Keratinocyte (primary cell): ENCODE measurements around the gene ITGB1BP1. TPM values are rescaled to one million over a fixed set of nuclear protein-coding genes. Genes with fewer than 3 reads are reported as not detected.

ENCODE experiments used
- DNase-seq: peaks from one replicate; pipeline ENCODE4 v3.0.0-alpha.2; 2011; ENCODE audit warnings: low read depth, missing footprints, low spot score
- FAIRE-seq: peaks from 2 replicates; lab custom pipeline; 2011; peaks lifted over from hg19 to GRCh38; lab: Jason Lieb, UNC
- H2AFZ ChIP-seq: 2 replicates; pipeline ENCODE4 v1.6.0; 2012; ENCODE audit warnings: low read length, control low read depth, inconsistent platforms; ENCODE audit not compliant: control insufficient read depth
- H3K27ac ChIP-seq: 2 replicates; pipeline ENCODE4 v1.5.1; 2011; ENCODE audit warnings: low read length; ENCODE audit not compliant: control insufficient read depth, insufficient read depth
- H3K27me3 ChIP-seq: 3 replicates; pipeline ENCODE4 v1.6.0; 2011; ENCODE audit warnings: low read length; ENCODE audit not compliant: control insufficient read depth, insufficient read depth; ENCODE audit errors: extremely low read depth
- H3K36me3 ChIP-seq, 2 experiments: 2 replicates in 1 of 2; 3 replicates in 1 of 2; pipeline ENCODE4 v1.5.1; 2011; ENCODE audit warnings: low read length in 2 of 2, mild to moderate bottlenecking in 1 of 2; ENCODE audit not compliant: control insufficient read depth in 2 of 2, insufficient read depth in 2 of 2; ENCODE audit errors: extremely low read depth in 1 of 2
- H3K4me1 ChIP-seq: 3 replicates; pipeline ENCODE4 v1.5.1; 2011; ENCODE audit warnings: low read length; ENCODE audit not compliant: control insufficient read depth, insufficient read depth; ENCODE audit errors: extremely low read depth
- H3K4me2 ChIP-seq: 3 replicates; pipeline ENCODE4 v1.6.0; 2011; ENCODE audit warnings: low read depth, low read length; ENCODE audit not compliant: control insufficient read depth, insufficient read depth; ENCODE audit errors: extremely low read depth
- H3K4me3 ChIP-seq, 3 experiments: fragments of 200-600 bp in 1 of 3; sonication (generic) in 1 of 3; 2 replicates in 2 of 3; 3 replicates in 1 of 3; pipeline ENCODE4 v1.5.1; 2011 to 2016; ENCODE audit warnings: low read length in 3 of 3, mild to moderate bottlenecking in 3 of 3, control low read depth in 2 of 3, inconsistent platforms in 1 of 3, low read depth in 1 of 3, mixed read lengths in 1 of 3, mixed run types in 1 of 3, moderate library complexity in 1 of 3; ENCODE audit not compliant: control insufficient read depth in 2 of 3, insufficient read depth in 2 of 3; ENCODE audit errors: extremely low read depth in 1 of 3
- H3K79me2 ChIP-seq: 2 replicates; pipeline ENCODE4 v1.6.0; 2012; ENCODE audit warnings: low read length; ENCODE audit not compliant: control insufficient read depth, insufficient read depth
- H3K9ac ChIP-seq: 3 replicates; pipeline ENCODE4 v1.6.0; 2011; ENCODE audit warnings: low read length; ENCODE audit not compliant: control insufficient read depth, insufficient read depth; ENCODE audit errors: extremely low read depth
- H3K9me1 ChIP-seq: 3 replicates; pipeline ENCODE4 v1.6.0; 2011; ENCODE audit warnings: low read length; ENCODE audit not compliant: control insufficient read depth, insufficient read depth; ENCODE audit errors: extremely low read depth
- H3K9me3 ChIP-seq: 2 replicates; pipeline ENCODE4 v1.5.1; 2012; ENCODE audit warnings: low read depth, low read length; ENCODE audit not compliant: control insufficient read depth
- H4K20me1 ChIP-seq: 3 replicates; pipeline ENCODE4 v1.6.0; 2011; ENCODE audit warnings: low read length; ENCODE audit not compliant: control insufficient read depth, insufficient read depth; ENCODE audit errors: extremely low read depth
- CTCF ChIP-seq, 3 experiments: IDR thresholded peaks in 1 of 3; conservative IDR thresholded peaks in 1 of 3; optimal IDR thresholded peaks in 1 of 3; 2 replicates in 2 of 3; 3 replicates in 1 of 3; pipeline versions ENCODE3 to v1.5.1; 2011; ENCODE audit warnings: low read length in 3 of 3, mild to moderate bottlenecking in 3 of 3, moderate library complexity in 2 of 3, control low read depth in 1 of 3, inconsistent platforms in 1 of 3; ENCODE audit not compliant: insufficient read depth in 2 of 3; ENCODE audit errors: extremely low read depth in 1 of 3
- EZH2 ChIP-seq: IDR thresholded peaks from one replicate; pipeline ENCODE4 v1.6.1; 2012; ENCODE audit warnings: inconsistent platforms, mild to moderate bottlenecking, low read length, moderate library complexity
- dilution Hi-C: fragments of 300-500 bp; cut with MboI; formaldehyde crosslinking; loops from one replicate; pipeline ENCODE4 v1.7.0; 2020; ENCODE audit warnings: low sequenced_read_pairs; ENCODE audit not compliant: extremely low pct_ligation_motif_present
- polyA plus RNA-seq, 5 experiments: library from polyadenylated mRNA; depleted of rRNA in 3 of 5; stranded (reverse) in 3 of 5; stranded (forward) in 1 of 5; unstranded in 1 of 5; fragments of >200 nt; gene quantifications; 1 replicate in 1 of 5; 2 replicates in 3 of 5; 3 replicates in 1 of 5; pipeline versions ENCODE4 v1.2.1 to v1.2.3, GENCODE V29; 2011 to 2012; ENCODE audit warnings: missing spikeins in 2 of 5, low read depth in 1 of 5, low replicate concordance in 1 of 5

ITGB1BP1 gene
- polyA plus RNA-seq, 1 donor (not counting 4 experiments of a cell fraction or from before 2014, with no cell fraction given) = 169 TPM

- H3K9me3 ChIP-seq = no peaks in the 10 kb centered on the region
- peaks cover 51 to 69% of the 10 kb centered on the region in 2 experiments for H3K36me3 ChIP-seq
- FAIRE-seq (no peak), DNase-seq (no peak)
- H3K79me2 ChIP-seq = no peaks in the 10 kb centered on the region
- H3K27ac ChIP-seq = no peak overlapping the region
- no peak overlapping the region for H3K9ac ChIP-seq
- no peaks in the 10 kb centered on the region for H3K27me3 ChIP-seq
- no peak overlapping the region for H3K4me3 ChIP-seq
- no peaks in the 10 kb centered on the region for H3K9me1 ChIP-seq
- H4K20me1 ChIP-seq = peaks cover 2% of the 10 kb centered on the region
- H3K4me2 ChIP-seq = no peak overlapping the region
- TF ChIP-seq EZH2 (no peak), CTCF (optimal IDR thresholded peaks at IDR 0.05 in 1 of 3, IDR thresholded peaks at IDR 0.05 in 1 of 3, conservative IDR thresholded peaks at IDR 0.05 in 1 of 3; ENCODE audit: extremely low read depth in 1 of 3, insufficient read depth in 2 of 3, low read length in 3 of 3) (no peak)
- H3K4me1 ChIP-seq = peaks cover 4% of the 10 kb centered on the region
- no peak overlapping the region for H2AFZ ChIP-seq
- dilution Hi-C loops = no loop called here
Observed at GRCh38 chr2:9373047-9373446, 50.3 kb downstream of the ITGB1BP1 start.

DNA sequence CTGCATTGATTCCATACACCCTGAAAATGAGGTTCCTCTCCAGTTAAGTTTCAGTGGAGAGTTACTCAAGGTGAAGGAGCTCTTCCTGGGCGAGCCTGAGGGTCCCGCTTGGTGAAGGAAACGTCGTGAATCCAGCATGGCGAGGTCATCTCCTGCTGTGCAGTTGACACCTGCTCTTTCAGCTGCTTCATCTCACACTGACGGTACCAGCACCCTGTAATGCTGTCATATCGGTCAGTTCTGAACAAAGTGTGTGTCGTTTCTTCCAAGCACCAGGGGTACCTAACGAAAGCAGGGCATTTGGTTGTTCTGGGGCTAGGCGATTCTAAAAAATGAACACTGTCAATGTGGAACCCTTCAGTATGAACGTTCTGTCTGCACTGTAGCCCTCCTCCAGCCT, 52.6 kb downstream of the ITGB1BP1 start:
- H3K9me1 ChIP-seq = no peaks in the 10 kb centered on the region
- FAIRE-seq = no peak
- TF ChIP-seq EZH2 (no peak), CTCF (optimal IDR thresholded peaks at IDR 0.05 in 1 of 3, IDR thresholded peaks at IDR 0.05 in 1 of 3, conservative IDR thresholded peaks at IDR 0.05 in 1 of 3; ENCODE audit: extremely low read depth in 1 of 3, insufficient read depth in 2 of 3, low read length in 3 of 3) (no peak)
- H3K9me3 ChIP-seq = no peaks in the 10 kb centered on the region
- peaks cover 4% of the 10 kb centered on the region for H3K4me1 ChIP-seq
- H2AFZ ChIP-seq = no peak overlapping the region
- peak overlapping the region; percentile 51 for H3K27ac ChIP-seq
- H3K79me2 ChIP-seq = no peaks in the 10 kb centered on the region
- DNase-seq = no peak
- H3K4me3 ChIP-seq = no peak overlapping the region
- H3K9ac ChIP-seq = no peak overlapping the region
- no peaks in the 10 kb centered on the region for H3K27me3 ChIP-seq
- H3K4me2 ChIP-seq = no peak overlapping the region
- peaks cover 58 to 59% of the 10 kb centered on the region in 2 experiments for H3K36me3 ChIP-seq
- dilution Hi-C loops = no loop called here
- H4K20me1 ChIP-seq = peaks cover 2% of the 10 kb centered on the region
